A549 (cell line): ENCODE results near the gene ATP13A3. TPM values are rescaled to one million over a fixed set of nuclear protein-coding genes. Genes with fewer than 3 reads are reported as not detected.

Experiments
- ATAC-seq, 2 experiments: fragments of 200-7000 bp in 1 of 2; fragments of >200 bp in 1 of 2; cut with Nextera tagmentation in 1 of 2; cut with Tn5 transposase in 1 of 2; 3 replicates each; pipeline versions ENCODE4 v1.8.0 to v1.9.1; 2018 to 2020; ENCODE audit warnings: mild to moderate bottlenecking in 1 of 2, moderate library complexity in 1 of 2
- CTCF ChIA-PET: fragments of 300-600 bp; sonication (Branson Sonifier 250); formaldehyde crosslinking; extraction: SDS; loops from one replicate; lab custom pipeline; 2021; ENCODE audit warnings: antibody characterized with exemption, inconsistent platforms; lab: Yijun Ruan, JAX
- POLR2A ChIA-PET: fragments of 350-600 bp; formaldehyde crosslinking; extraction: SDS; loops from one replicate; lab custom pipeline; 2021; ENCODE audit warnings: antibody characterized with exemption, inconsistent platforms; lab: Yijun Ruan, JAX
- DNase-seq, 2 experiments: peaks; one replicate each; pipeline versions ENCODE4 v3.0.0 to v3.0.0-alpha.2; 2011 to 2016; ENCODE audit warnings: low read depth in 1 of 2, low spot score in 1 of 2
- FAIRE-seq: peaks from 2 replicates; lab custom pipeline; 2011; peaks lifted over from hg19 to GRCh38; lab: Jason Lieb, UNC
- H3K27ac ChIP-seq, 2 experiments: fragments of >200 bp; sonication (Bioruptor Twin); formaldehyde crosslinking; 3 replicates each; pipeline ENCODE4 v1.5.1; 2016 to 2017
- H3K4me1 ChIP-seq: fragments of >200 bp; sonication (Bioruptor Twin); formaldehyde crosslinking; 3 replicates; pipeline ENCODE4 v1.6.1; 2016
- H3K4me2 ChIP-seq: fragments of >200 bp; sonication (Bioruptor Twin); formaldehyde crosslinking; 3 replicates; pipeline ENCODE4 v1.6.1; 2016
- H3K4me3 ChIP-seq: fragments of >200 bp; sonication (Bioruptor Twin); formaldehyde crosslinking; 3 replicates; pipeline ENCODE4 v1.5.1; 2016
- H3K9me3 ChIP-seq: fragments of >200 bp; sonication (Bioruptor Twin); formaldehyde crosslinking; 3 replicates; pipeline ENCODE4 v1.6.1; 2016
- BHLHE40 ChIP-seq: IDR thresholded peaks from 2 replicates; pipeline ENCODE4 v1.6.1; 2012; ENCODE audit warnings: low read depth, low read length, inconsistent platforms
- CBX2 ChIP-seq: fragments of 200-600 bp; sonication (generic); IDR thresholded peaks from 2 replicates; pipeline ENCODE4 v1.6.1; 2016; ENCODE audit warnings: low read depth, mild to moderate bottlenecking, borderline replicate concordance
- E2F6 ChIP-seq: IDR thresholded peaks from 2 replicates; pipeline ENCODE4 v1.6.1; 2012; ENCODE audit warnings: low read depth, borderline replicate concordance
- EHMT2 ChIP-seq: fragments of 200-600 bp; sonication (generic); IDR thresholded peaks from 2 replicates; pipeline ENCODE4 v1.6.1; 2016; ENCODE audit warnings: antibody characterized with exemption, low read depth, mild to moderate bottlenecking, moderate library complexity
- ELK1 ChIP-seq: fragments of 150-350 bp; IDR thresholded peaks from 2 replicates; pipeline ENCODE4 v1.6.1; 2014; ENCODE audit warnings: low read depth, mild to moderate bottlenecking, low read length
- EP300 ChIP-seq, 2 experiments: fragments of >200 bp; sonication (Bioruptor Twin); formaldehyde crosslinking; IDR thresholded peaks; 2 replicates in 1 of 2; 3 replicates in 1 of 2; pipeline ENCODE4 v1.6.1; 2016 to 2017
- ESRRA ChIP-seq: fragments of 150-350 bp; IDR thresholded peaks from 2 replicates; pipeline ENCODE4 v1.6.1; 2014; ENCODE audit warnings: mild to moderate bottlenecking, low read length, borderline replicate concordance
- FOSL2 ChIP-seq, 2 experiments: fragments of 450-650 bp in 1 of 2; fragments of >200 bp in 1 of 2; sonication (Bioruptor Twin) in 1 of 2; formaldehyde crosslinking; IDR thresholded peaks; 2 replicates each; pipeline versions ENCODE4 v1.5.0 to v1.6.1; 2016 to 2020; ENCODE audit warnings: mild to moderate bottlenecking in 1 of 2, moderate library complexity in 1 of 2
- FOXS1 ChIP-seq: fragments of 250-450 bp; sonication (Bioruptor Pico); IDR thresholded peaks from 2 replicates; pipeline ENCODE4 v1.5.0; 2020; ENCODE audit warnings: mild to moderate bottlenecking, moderate library complexity
- HMGXB4 ChIP-seq: fragments of 250-450 bp; sonication (Bioruptor Pico); IDR thresholded peaks from 2 replicates; pipeline ENCODE4 v1.5.0; 2021; ENCODE audit warnings: mild to moderate bottlenecking, moderate library complexity, borderline replicate concordance
- JUN ChIP-seq, 2 experiments: fragments of >200 bp; sonication (Bioruptor Twin); formaldehyde crosslinking; IDR thresholded peaks; 2 replicates in 1 of 2; 3 replicates in 1 of 2; pipeline ENCODE4 v1.6.1; 2016 to 2017
- MAFK ChIP-seq: fragments of 450-650 bp; IDR thresholded peaks from 2 replicates; pipeline ENCODE4 v1.6.1; 2014; ENCODE audit not compliant: partially characterized antibody
- NFE2L2 ChIP-seq: fragments of 150-350 bp; conservative IDR thresholded peaks from 2 replicates; pipeline ENCODE4 v1.6.1; 2014; ENCODE audit warnings: low read length
- PHF8 ChIP-seq: fragments of 200-600 bp; sonication (generic); IDR thresholded peaks from 2 replicates; pipeline ENCODE4 v1.6.1; 2016; ENCODE audit warnings: low read depth, mild to moderate bottlenecking, antibody characterized with exemption, moderate library complexity, borderline replicate concordance
- POLR2AphosphoS2 ChIP-seq: conservative IDR thresholded peaks from 2 replicates; pipeline ENCODE4 v1.6.1; 2012; ENCODE audit warnings: low read length, improper control_type of control experiment, inconsistent platforms
- RFX5 ChIP-seq: fragments of 450-650 bp; IDR thresholded peaks from 2 replicates; pipeline ENCODE4 v1.7.1; 2014; ENCODE audit warnings: antibody characterized with exemption, mild to moderate bottlenecking, moderate library complexity
- RNF2 ChIP-seq: fragments of 200-600 bp; sonication (generic); IDR thresholded peaks from 2 replicates; pipeline ENCODE4 v1.6.1; 2016; ENCODE audit warnings: low read depth, mild to moderate bottlenecking, antibody characterized with exemption, moderate library complexity, borderline replicate concordance
- TFCP2L1 ChIP-seq: fragments of 250-450 bp; sonication (Bioruptor Pico); IDR thresholded peaks from 2 replicates; pipeline ENCODE4 v1.5.0; 2021; ENCODE audit warnings: mild to moderate bottlenecking
- TP53 ChIP-seq: fragments of 250-450 bp; sonication (Bioruptor Pico); IDR thresholded peaks from 2 replicates; pipeline ENCODE4 v1.5.0; 2021; ENCODE audit warnings: mild to moderate bottlenecking, moderate library complexity
- ZFP36 ChIP-seq: fragments of 450-650 bp; IDR thresholded peaks from 2 replicates; pipeline ENCODE4 v1.6.1; 2014; ENCODE audit warnings: borderline replicate concordance; ENCODE audit not compliant: partially characterized antibody
- ZSCAN20 ChIP-seq: fragments of 250-450 bp; sonication (Bioruptor Pico); IDR thresholded peaks from 2 replicates; pipeline ENCODE4 v1.8.0; 2022; ENCODE audit warnings: mild to moderate bottlenecking, moderate library complexity
- whole genome bisulfite sequencing: methylation state at CpG from one replicate; pipeline ENCODE4 v1.1.6; 2017; ENCODE audit errors: missing lambda C conversion rate; 5-methylcytosine and 5-hydroxymethylcytosine counted together
- polyA plus RNA-seq, 4 experiments: library from polyadenylated mRNA; depleted of rRNA in 3 of 4; stranded (reverse); fragments of >200 nt; fragmentation: RNase III in 1 of 4; extraction: RNeasy Plus Mini Kit Qiagen cat#74134 plus additional on column Dnase treatment in 1 of 4; gene quantifications; 2 replicates in 3 of 4; 3 replicates in 1 of 4; pipeline ENCODE4 v1.2.3, GENCODE V29; 2011 to 2017

The ATP13A3 gene
- polyA plus RNA-seq, 2 of the 4 experiments (the other 2 are of a cell fraction), result 63.6 to 102 TPM

- TF ChIP-seq PHF8 (no peak), JUN (IDR thresholded peaks at IDR 0.05) (no peak), FOXS1 (CRISPR knock-in tag) (no peak), FOSL2 (IDR thresholded peaks at IDR 0.05) (no peak), FOSL2 (CRISPR knock-in tag; IDR thresholded peaks at IDR 0.05) (no peak)
Measured at GRCh38 chr3:194374935-194375334, 111.9 kb downstream of the ATP13A3 start (continued).

GRCh38 chr3:194373899-194374298 lies 112.9 kb downstream of the ATP13A3 start:
- ChIA-PET POLR2A (no interaction called here), CTCF (interaction anchor here (1.0 kb wide), 1 partner anchor 21 kb away, joined by 3 read pairs; no protein-coding TSS in a partner anchor)
- ATAC-seq (no peak), FAIRE-seq (no peak), DNase-seq (no peak)
- no peaks in the 10 kb centered on the region for H3K9me3 ChIP-seq
- 72% methylated on average over 8 of the region's 8 CpGs for WGBS
- TF ChIP-seq E2F6, result no peak
- no peak for TF ChIP-seq EHMT2
- no peak for TF ChIP-seq HMGXB4 (CRISPR knock-in tag)
- no peak for TF ChIP-seq TFCP2L1
- no peak overlapping the region for H3K4me2 ChIP-seq
- H3K4me1 ChIP-seq, result peaks cover 6% of the 10 kb centered on the region; the same call in 1 of the 3 replicates
- no peak overlapping the region for H3K27ac ChIP-seq
- H3K4me3 ChIP-seq, result no peak overlapping the region

GRCh38 chr3:194373028-194373427 lies 113.8 kb downstream of the ATP13A3 start:
- Histone ChIP-seq H3K4me2 (no peak overlapping the region), H3K9me3 (no peaks in the 10 kb centered on the region), H3K4me3 (no peak overlapping the region), H3K4me1 (peaks cover 6% of the 10 kb centered on the region; the same call in 1 of the 3 replicates), H3K27ac (no peak overlapping the region)
- ATAC-seq (no peak), DNase-seq (no peak), FAIRE-seq (no peak)
- TF ChIP-seq ZSCAN20 (no peak), CBX2 (no peak), FOSL2 (IDR thresholded peaks at IDR 0.05) (no peak), FOSL2 (CRISPR knock-in tag; IDR thresholded peaks at IDR 0.05) (no peak)
- ChIA-PET POLR2A (no interaction called here), CTCF (no interaction called here)
- 86% methylated on average over 5 of the region's 14 CpGs for WGBS

- CTCF ChIA-PET, result interaction anchor here (0.7 kb wide), 1 partner anchor 13 kb away, joined by 3 read pairs; no protein-coding TSS in a partner anchor
- H3K4me2 ChIP-seq, result no peak overlapping the region
- 83% methylated on average over 10 of the region's 10 CpGs for WGBS
- POLR2A ChIA-PET, result no interaction called here
- no peaks in the 10 kb centered on the region for H3K9me3 ChIP-seq
- H3K27ac ChIP-seq, result no peak overlapping the region
- TF ChIP-seq ESRRA (no peak), ELK1 (no peak), CBX2 (no peak), RFX5 (no peak), RNF2 (no peak), POLR2AphosphoS2 (no peak), NFE2L2 (no peak), EP300 (IDR thresholded peaks at IDR 0.05) (no peak), TP53 (CRISPR knock-in tag) (no peak), TFCP2L1 (no peak), BHLHE40 (no peak), ZSCAN20 (no peak), E2F6 (no peak), ZFP36 (no peak), MAFK (no peak)
- H3K4me1 ChIP-seq, result peaks cover 6% of the 10 kb centered on the region; the same call in 1 of the 3 replicates
- H3K4me3 ChIP-seq, result no peak overlapping the region
- ATAC-seq, result no peak
- no peak for FAIRE-seq
- DNase-seq, result no peak
Measured at GRCh38 chr3:194370753-194371152, 116.0 kb downstream of the ATP13A3 start.
